T-helper 22 cell (primary cell): ENCODE data around the gene GATA5.
"Not testable (repeated sequence)": the region's sequence is repeated elsewhere in the genome, so short reads cannot be mapped to it uniquely, and the experiment has no call there.

Source experiments
- DNase-seq: peaks from one replicate; pipeline ENCODE4 v3.0.0-alpha.2; 2020; ENCODE audit warnings: low read depth

Gene GATA5

DNA sequence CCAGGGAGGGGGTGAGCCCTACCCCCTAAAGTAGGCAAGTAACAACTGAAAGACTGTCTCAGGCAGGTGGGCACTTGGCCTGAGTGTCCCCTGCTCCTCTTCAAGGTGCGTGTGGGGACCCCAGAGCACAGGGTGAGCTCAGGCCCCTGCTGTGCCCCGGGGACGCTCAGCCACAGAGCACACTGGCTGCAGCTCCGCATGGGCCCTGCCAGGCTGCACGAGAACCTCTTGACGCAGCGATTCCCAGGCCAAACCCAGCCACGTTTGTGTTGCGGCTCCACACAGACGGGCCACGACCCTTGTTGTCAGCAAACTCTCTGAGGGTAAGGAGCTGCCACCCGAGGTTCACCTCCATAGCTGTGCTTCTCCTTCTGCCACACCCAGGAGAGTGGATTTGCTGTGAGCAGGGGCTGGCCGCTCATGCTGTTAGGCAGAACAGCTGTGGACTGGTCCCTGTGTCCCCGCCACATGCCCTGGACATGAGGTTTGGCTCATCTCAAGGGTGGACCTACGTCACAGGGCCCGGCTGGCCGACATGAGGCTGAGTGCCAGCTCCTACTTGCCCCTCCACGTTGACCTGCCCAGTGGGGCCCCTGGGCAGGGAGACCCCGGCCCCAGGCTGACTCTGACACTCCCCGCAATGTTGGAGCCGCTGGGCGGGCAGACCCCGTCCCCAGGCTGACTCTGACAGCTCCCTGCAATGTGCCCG is 29.7 kb upstream of the GATA5 start:
- no peak for DNase-seq

DNA sequence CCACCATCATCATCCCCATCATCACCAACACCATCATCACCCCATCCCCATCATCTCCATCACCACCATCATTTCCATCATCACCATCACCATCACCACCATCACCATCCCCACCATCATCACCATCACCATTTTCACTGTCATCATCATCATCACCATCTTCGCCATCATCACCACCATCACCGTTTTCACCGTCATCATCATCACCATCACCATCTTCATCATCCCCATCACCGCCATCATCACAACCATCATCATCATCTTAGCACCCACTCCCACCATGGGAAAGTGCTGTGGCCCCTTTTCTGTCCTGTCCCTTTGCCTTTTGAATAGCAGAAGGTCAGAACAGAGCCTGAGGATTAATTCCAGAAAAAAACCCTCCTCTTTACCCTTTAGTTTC is 28.5 kb upstream of the GATA5 start:
- DNase-seq, result no peak

DNA sequence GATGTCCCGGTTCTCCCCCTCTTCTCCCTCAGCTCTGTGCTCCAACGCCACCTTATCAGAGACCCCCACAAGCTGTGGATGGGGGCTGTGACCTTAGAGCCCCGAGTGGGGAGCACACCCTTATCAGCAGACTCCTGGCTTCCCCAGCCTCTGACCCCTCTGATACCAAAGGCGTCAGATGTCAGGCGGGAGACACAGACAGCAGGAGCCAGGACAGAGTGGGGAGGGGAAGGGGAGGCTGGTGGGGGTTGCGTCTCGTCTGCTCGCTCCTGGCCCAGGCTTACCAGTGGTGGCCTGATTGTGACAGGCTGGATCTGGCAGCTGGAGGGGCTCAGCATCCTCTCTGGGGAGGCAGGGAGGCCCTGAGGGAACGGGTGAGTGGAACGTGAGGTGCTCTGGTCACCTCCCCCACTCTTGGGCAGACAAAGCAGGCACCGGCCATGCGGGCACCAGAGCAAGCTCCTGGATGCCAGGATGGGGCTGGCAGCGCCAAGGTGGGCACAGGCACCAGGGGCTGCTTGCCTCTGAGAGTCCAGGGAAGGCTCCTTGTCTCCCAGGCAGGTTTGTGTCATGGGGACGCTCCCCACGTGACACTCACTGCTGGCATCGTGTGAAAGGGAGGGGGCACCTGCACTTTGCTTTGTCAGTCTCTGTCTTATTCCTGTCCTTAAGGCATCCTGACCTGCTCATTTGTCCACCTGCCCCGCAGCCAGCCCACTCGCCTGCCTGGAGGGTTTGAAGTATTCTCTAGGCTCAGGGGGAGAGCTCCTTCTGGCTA is 27.8 kb upstream of the GATA5 start:
- DNase-seq, result no peak

DNA sequence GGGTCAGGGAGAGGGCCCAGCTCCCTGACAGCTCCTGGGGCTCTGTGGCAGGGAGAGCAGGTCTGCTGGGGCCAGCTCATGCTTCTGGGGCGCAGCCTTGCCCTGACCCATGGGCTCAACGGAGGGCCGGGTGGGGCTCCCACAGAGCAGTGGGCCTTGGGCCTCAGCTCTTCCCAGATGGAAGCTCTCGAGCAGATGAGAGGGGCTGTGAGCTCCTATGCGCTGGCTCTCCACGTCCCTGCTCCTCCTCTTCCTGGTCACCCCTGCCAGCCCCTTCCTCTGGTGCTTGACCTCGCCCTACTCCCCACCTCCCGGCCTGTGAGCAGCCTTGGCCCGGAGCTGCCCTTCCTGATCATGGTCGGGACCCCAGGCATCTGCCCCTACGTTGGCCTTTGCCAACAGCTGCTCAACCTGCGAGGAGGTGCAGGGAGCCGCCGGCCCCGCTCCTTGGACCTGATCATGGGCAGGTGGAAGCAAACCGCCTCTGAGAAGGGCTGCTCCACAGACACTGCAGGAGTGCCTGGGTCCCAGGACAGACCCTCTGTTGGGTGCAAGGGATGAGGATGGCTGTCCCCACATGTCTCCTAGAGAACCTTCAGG is 26.8 kb upstream of the GATA5 start:
- DNase-seq, result no peak

DNA sequence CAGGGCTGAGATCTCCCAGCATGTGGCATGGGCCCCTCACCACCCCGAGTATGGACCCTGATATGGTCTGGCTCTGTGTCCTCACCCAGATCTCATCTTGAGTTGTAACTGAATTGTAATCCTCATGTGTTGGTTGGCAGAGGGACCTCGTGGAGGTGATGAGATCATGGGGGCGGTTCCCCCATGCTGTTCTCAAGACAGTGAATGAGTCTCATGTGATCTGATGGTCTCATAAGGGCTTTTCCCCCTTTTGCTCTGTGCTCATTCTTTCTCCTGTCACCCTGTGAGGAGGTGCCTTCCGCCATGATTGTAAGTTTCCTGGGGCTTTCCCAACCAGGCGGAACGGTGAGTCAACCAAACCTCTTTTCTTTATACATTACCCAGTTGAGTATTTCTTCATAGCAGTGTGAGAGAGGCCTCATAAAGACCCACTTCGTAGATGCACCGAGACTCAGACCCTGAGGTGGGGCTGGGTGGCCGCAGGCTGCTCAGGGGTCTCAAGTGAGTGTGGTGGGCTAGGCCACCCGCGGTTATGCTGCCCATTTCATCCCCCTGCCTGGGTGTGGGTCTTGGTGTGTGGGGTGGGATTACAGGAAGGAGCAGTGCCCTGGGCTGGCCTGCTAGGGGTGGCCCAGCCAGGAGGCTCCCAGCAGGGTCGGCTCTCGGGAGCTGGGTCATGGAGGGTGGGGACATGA is 26.2 kb upstream of the GATA5 start:
- peak; percentile 38 for DNase-seq

DNA sequence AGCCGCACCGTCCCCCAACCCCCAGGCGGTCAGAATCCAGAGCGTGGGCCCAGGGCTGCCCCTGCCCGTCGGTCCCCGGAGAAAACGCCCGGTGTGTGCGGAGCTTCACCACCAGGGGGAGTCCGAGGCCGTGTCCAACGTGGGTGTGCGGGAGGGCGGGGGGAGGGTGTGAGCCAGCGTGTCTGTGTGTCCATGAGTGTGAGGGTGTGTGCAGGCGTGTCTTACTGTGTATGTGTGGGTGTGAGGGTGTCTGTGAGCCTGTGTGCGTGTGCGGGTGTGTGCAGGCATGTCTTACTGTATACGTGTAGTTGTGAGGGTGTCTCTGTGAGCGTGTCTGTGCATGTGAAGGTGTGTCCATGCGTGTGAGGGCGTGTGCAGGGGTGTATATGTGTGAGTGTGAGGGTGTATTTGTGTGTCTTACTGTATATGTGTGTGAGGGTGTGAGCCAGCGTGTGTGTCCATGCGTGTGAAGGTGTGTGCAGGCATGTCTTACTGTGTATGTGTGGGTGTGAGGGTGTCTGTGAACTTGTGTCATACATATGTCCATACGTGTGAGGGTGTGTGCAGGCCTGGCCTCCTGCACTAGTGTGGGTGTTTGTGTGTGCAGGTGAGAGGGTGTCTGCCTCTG is 24.6 kb upstream of the GATA5 start:
- peak; percentile 45 for DNase-seq

DNA sequence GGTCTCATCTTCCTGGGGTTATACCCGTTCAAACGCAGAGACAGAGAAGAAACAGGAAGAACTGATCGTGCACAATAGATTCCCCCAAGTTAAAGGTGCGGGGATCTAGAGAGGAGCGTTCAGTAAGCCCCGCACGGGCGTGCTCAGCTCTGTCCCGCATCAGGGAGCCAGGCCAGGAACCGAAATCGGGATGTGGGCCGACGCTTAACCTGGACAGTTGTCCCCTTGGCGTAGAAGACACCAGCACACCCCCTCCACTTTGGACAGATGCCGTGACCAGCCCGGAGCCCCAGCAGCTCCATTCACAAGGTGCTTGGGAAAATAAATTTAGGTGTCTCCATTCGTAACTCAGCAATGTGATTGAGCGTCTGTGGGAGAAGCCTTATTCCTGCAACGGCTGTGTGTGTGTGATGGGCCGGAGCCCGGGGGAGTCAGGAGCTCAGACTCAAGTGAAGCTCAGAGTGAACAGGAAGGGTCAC is 24.0 kb upstream of the GATA5 start:
- no peak for DNase-seq

DNA sequence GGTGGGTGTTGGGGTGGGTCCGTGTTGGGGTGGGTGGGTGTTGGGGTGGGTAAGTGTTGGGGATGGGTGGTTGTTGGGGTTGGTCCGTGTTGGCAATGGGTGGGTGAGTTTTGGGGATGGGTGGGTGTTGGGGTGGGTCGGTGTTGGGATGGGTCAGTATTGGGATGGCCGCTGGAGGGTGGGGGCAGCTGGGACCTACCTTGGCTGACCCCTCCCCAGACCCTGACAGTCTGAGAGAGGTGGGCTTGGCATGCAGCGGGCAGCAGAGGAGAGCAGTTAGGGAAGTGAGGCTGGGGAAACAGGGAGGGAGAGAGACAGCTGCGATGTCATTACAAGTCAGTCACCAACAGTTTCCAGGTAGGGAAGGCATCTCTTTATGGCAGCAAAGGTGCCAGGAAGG is 23.1 kb upstream of the GATA5 start:
- no peak for DNase-seq

DNA sequence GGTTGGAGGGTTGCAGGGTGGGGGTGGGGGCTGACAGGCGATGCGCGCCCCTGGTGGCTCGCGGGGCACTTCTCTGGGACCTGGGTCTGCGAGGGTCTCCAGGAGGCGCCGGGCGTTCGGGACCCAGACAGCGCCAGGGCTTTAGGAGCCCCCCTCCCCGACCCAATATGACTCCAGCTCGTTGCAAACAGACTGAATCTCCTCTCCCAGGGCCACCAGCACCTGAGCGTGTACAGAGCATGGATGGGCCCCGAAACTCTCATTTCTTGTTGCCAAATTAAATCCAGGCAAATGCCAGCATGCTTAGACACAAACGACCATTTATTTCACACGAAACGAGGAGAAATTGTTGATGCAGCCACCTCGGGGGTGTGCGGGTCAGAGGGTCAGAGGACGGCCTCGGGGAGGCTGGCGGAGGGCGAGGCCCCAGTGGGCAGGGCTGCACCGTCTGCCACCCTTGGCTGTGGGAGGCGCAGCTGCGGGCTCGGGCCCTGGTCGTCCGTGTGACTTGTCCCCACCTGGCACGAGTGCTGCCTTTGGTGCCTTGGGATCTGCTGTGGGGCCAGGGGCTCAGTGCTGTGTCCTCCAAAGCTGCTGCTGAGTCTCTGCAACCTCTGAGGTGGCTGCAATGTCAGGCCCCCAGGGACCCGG is 20.9 kb upstream of the GATA5 start:
- DNase-seq, result no peak

DNA sequence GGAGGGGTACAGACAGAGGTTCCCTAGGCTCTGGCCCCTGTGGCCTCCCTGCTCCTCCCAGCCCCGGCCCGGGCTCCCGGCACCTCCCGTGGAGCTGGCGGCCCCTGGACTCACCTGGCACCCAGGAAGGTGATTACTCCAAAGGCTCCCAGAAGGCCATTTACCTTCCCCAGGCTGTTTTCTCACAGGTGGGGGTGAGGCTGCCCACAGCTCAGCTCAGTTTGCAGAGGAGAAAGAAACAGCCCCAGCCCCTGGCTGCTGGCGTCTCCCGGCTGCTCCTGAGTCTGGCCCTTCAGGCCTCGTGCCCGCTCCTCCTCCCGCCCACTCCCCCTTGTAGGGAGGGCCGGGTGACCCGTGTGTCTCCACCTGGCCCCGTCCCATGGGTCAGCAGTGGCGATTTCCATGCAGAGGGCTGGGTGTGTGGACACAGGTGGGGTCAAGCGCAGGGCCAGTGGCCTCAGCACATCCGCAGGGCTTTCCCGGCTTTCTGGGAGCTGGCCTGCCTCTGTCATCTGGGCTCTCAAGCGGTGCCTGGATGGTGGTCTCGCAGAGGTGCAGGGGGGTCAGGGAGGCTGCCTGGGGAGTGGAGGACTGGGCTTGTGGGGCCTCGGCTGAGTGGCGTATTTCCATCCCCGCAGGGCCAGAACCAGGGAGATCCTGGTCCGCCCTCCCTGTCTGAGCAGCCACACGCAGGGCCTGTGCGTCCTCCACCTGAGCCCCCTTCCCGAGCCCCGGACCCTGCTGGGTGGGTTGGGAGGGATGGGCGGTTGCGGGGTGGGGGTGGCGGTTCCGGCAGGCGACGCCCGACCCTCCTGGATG is 20.2 kb upstream of the GATA5 start:
- no peak for DNase-seq

DNA sequence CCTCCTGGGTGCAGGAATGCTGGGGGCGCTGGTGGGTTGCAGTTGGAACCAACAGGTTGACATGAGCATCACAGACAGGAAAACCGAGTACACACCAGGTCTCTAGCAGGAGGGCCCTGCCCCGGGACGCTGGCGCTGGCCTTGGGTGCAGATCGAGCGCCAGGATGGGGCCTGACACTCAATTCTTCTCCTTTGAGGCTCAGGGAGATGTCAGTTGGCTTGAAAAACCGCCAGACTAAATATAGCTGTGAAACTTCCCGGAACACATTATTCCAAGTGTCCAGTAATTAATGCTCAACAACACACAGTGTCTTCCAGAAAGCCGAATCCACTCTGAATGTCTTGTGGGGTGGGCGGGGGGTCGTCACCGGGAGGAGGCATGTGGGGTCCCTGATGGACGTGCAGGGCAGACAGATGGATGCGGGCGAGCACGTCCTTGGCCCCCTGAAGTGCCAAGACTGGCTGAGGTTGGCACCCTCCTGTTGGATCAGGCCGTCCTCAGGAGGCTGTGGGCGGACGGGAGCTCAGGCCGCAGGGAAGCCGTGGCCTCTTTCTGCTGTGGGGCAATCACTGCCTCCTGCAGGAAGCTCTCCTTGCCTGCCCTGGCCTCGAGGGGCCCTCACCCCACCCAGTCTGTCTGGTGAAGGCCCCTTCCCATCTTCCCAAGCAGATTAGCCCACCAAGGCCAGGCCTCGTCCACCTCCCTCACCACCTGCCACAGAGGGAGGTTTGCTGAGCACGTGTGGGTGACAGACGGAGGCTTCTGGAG is 19.4 kb upstream of the GATA5 start:
- DNase-seq, result no peak

DNA sequence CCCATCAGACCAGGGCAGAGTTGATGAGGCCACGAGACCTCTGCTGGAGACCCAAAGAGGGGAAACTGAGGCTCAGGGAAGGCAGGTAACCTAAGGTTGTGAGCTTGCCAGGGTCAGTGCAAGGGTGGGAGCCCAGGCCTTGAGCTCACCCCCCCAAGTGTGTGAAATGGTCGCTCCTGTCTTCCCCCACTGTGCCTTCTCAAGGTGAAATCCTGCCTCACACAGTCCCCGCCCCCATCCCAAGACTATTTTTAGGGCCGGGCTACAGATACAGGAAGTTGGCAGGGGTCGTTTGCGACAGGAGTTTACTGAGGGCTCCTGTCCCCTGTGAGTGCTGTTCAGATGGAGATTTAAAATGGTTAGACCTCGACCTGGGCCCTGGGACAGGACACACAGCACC is 18.7 kb upstream of the GATA5 start:
- no peak for DNase-seq

DNA sequence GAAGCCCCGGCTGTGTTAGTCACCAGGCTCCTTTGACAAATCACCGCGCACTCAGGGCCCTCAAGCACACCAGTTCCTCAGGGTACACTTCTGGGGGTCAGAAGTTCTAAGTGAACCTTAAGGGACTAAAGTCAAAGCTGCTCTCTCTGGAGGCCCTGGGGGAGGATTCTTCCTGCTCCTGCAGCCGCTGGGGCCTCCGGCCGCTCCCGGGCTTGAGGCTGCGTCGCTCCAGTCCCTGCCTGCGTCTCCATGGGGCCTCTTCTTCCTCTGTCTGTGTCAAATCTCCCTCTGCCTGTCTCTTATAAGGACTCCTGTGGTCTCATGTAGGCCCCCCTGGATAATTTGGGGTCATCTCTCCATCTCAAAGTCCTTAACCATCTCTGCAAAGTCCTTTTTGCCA is 18.1 kb upstream of the GATA5 start:
- no peak for DNase-seq

DNA sequence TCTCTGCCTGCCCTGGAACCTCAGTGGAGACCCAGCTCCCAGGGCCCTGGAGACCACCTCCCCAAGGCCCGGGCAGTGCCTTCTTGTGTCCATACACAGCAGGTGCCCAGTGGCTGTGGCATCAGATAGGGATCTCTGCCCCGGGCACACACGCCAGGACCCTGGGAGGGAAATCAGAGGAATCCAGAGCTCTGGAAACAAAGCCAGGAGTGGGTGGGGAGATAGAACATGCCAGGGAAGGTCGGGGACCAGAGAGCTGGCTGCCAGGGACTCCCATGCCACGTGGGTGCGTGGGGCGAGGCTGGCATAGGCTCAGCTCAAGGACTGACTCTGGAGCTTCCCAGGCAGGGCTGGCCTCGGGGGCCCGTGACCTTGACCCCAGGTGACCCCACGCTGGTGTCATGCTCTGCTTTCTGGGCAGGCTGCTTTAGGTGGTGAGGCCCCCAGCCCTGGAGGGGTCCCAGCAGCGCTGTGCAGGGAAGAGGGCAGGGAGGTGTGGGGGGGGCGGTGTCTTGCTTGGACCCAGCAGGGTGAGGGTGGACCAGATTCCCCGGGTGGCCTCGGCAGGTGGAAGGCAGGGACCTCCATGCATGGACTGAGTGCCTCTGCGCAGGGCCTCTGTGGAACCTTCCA is 17.6 kb upstream of the GATA5 start:
- DNase-seq, result no peak

DNA sequence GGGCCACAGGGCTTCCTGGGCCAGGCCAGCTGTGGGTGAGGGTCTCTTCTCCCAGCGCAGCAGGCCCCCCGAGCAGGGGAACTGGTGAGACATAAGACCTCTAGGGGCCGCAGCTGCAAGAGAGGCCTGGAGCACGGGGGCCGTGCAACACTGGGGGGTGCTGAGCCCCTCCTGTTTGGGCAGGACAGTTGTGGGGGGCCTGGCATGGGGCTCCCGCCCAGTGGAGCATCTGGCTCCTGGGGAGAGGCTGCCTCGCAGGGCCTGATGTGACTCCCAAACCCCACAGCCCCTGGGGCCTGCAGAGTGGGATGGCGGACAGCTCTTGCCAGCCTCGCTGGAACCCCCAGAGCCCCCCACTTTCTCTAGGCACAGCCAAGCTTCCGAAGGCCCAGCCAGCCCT is 16.9 kb upstream of the GATA5 start:
- no peak for DNase-seq

DNA sequence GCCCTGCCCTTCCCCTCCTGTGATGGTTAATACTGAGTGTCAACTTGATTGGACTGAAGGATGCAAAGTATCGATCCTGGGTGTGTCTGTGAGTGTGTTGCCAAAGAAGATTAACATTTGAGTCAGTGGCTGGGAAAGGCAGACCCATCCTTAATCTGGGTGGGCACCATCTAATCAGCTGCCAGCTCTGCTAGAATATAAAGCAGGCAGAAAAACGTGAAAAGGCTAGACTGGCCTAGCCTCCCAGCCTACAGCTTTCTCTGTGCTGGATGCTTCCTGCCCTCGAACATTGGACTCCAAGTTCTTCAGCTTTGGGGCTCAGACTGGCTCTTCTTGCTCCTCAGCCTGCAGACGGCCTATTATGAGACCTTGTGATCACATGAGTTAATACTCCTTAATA is 15.0 kb upstream of the GATA5 start:
- not testable (repeated sequence) for DNase-seq

DNA sequence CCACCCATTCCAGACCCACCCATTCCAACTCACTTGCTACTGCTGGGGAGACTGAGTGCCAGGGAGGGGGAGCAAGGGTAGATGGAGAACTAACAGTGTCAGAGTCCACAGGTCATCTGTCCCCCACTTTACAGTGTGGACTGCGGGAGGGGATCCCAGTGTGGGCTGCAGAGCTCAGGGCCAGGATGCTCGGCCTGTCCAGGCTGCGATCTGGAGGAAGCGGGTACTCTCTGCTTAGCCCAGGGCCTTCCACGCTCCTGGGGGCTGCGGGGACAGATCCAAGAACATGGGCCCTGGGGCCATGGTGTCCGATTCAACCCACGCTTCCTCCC is 14.1 kb upstream of the GATA5 start:
- no peak for DNase-seq

DNA sequence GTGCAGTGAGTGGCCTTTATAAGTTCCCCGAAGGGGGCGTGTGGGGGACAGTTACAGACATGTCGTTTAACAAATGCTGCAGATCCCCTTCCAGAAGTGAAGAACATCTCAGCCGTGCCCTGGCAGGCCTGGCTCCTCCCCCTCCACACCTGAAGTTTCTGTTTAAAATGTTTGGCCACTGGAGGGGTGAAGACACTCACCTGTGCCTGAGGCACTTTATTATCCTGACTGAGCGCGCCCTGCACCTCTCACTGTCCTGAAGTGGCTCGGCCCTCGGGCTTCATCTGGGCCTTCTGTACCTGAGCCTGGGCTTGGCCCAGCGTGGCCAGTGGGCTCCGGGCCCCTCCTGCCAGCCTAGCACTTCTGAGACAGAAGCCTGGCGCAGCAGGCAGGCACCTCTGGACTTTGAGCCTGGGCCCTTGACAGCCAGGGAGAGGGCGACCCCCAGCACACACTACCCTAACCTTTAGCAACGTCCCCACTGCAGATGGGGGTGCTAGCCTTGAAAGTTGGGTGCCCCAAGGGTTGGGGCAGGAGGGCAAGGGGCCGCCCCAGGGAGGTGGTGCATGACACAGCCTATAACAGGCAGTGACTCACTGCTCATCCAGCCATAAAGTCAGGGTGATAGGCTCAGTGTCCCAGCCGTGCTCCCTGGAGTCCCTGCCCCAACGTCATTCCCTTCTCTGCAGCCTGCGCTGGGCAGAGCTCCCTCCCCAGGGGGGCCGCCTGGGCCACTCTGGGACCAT is 13.6 kb upstream of the GATA5 start:
- no peak for DNase-seq

DNA sequence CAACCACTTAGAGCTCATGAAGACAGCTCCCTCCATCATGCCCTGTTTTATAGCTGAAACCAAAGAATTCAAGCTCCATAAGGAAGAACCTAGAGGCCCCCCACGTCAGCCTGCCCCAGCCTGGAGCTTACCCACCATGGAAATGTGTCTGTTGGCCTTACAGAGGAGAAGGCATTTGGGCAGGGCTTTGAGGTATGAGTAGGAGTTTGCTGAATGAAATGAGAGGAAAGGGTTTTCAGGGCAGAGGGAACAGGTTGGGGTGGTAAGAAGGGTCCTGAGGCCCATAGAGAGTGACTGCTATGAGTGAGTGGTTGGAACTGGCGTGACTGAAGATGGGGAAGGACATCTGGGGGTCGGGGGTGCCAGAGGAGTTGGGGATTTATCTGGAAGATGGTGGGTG is 12.7 kb upstream of the GATA5 start:
- DNase-seq, result no peak
